Tibial nerve (tissue), 4 donors: Measurements from ENCODE around the gene GPR183. TPM values are rescaled to one million over a fixed set of nuclear protein-coding genes. Genes with fewer than 3 reads are reported as not detected.

ENCODE experiments used
- DNase-seq, 2 donors: peaks; one replicate each; pipeline ENCODE4 v3.0.0-alpha.2; 2019; ENCODE audit warnings: low spot score in 2 of 2
- H3K27ac ChIP-seq, 4 donors: fragments of 200-600 bp; sonication (generic) in 3 of 4; one replicate each; pipeline ENCODE4 v1.5.1; 2017 to 2019; ENCODE audit warnings: mild to moderate bottlenecking in 1 of 4
- H3K27me3 ChIP-seq, 2 donors: fragments of 200-600 bp; sonication (generic) in 1 of 2; one replicate each; pipeline versions ENCODE4 v1.5.1 to v1.6.0; 2017 to 2019
- H3K36me3 ChIP-seq, 3 donors: fragments of 200-600 bp; sonication (generic); one replicate each; pipeline ENCODE4 v1.5.1; 2018 to 2019
- H3K4me1 ChIP-seq, 4 donors: fragments of 200-600 bp; sonication (generic) in 3 of 4; one replicate each; pipeline ENCODE4 v1.5.1; 2017 to 2019
- H3K4me3 ChIP-seq, 4 donors: fragments of 200-600 bp; sonication (generic) in 3 of 4; one replicate each; pipeline ENCODE4 v1.5.1; 2017 to 2019; ENCODE audit warnings: mild to moderate bottlenecking in 1 of 4, moderate library complexity in 1 of 4
- H3K9me3 ChIP-seq, 4 donors: fragments of 200-600 bp; sonication (generic) in 3 of 4; one replicate each; pipeline ENCODE4 v1.5.1; 2017 to 2019
- CTCF ChIP-seq, 5 experiments: fragments of 200-600 bp in 3 of 5; fragments of 450-650 bp in 2 of 5; sonication (generic) in 3 of 5; IDR thresholded peaks; one replicate each; pipeline ENCODE4 v1.5.1; 2016 to 2019; ENCODE audit warnings: antibody characterized with exemption in 5 of 5, mild to moderate bottlenecking in 3 of 5, moderate library complexity in 2 of 5
- EP300 ChIP-seq, 2 donors: sonication (generic); formaldehyde crosslinking; IDR thresholded peaks; one replicate each; pipeline ENCODE4 v1.6.1; 2017; ENCODE audit warnings: antibody characterized with exemption in 2 of 2, mild to moderate bottlenecking in 1 of 2
- POLR2A ChIP-seq, 2 donors: fragments of 450-650 bp; IDR thresholded peaks; one replicate each; pipeline ENCODE4 v1.6.1; 2017; ENCODE audit warnings: antibody characterized with exemption in 2 of 2, mild to moderate bottlenecking in 2 of 2, moderate library complexity in 2 of 2
- WGBS, 2 donors: methylation state at CpG; one replicate each; pipeline ENCODE4 v1.1.5; 2018; 5-methylcytosine and 5-hydroxymethylcytosine counted together
- total RNA-seq, 4 donors: library from RNA; depleted of rRNA; stranded (reverse); fragments of >200 nt; gene quantifications; one replicate each; pipeline ENCODE4 v1.1.0, GENCODE V29; 2016

Gene GPR183
- total RNA-seq, 4 donors from 2014 or later = 6.3 to 20.4 (median 13.1) TPM

GRCh38 chr13:99350191-99350590 lies 43.0 kb upstream of the GPR183 start:
- TF ChIP-seq CTCF (IDR thresholded peaks at IDR 0.05) (no peak), POLR2A (IDR thresholded peaks at IDR 0.05) (no peak), EP300 (IDR thresholded peaks at IDR 0.05) (no peak)

GRCh38 chr13:99347911-99348451 lies 40.8 kb upstream of the GPR183 start:
- Histone ChIP-seq H3K4me3 (no peak overlapping the region), H3K4me1 (no peaks in the 10 kb centered on the region), H3K27ac (no peak overlapping the region), H3K27me3 (no peaks in the 10 kb centered on the region), H3K36me3 (peaks cover 0 to 62% (median 0%) of the 10 kb centered on the region in 3 donors), H3K9me3 (no peaks in the 10 kb centered on the region)
- DNase-seq = no peak
- 88 to 91% methylated on average over 8 of the region's 8 CpGs for WGBS, 2 donors
- TF ChIP-seq CTCF (IDR thresholded peaks at IDR 0.05) (no peak), POLR2A (IDR thresholded peaks at IDR 0.05) (no peak), EP300 (IDR thresholded peaks at IDR 0.05) (no peak)

More at GRCh38 chr13:99350191-99350590, 43.0 kb upstream of the GPR183 start:
- H3K4me1 ChIP-seq = peaks cover 0 to 6% (median 0%) of the 10 kb centered on the region in 4 donors
- H3K36me3 ChIP-seq = peaks cover 0 to 49% (median 0%) of the 10 kb centered on the region in 3 donors
- no peak overlapping the region for H3K4me3 ChIP-seq
- WGBS, 2 donors = 88 to 100% methylated on average over 2 of the region's 2 CpGs
- H3K27me3 ChIP-seq = no peaks in the 10 kb centered on the region
- H3K9me3 ChIP-seq = no peaks in the 10 kb centered on the region
- DNase-seq = no peak
- H3K27ac ChIP-seq = no peak overlapping the region

- Histone ChIP-seq H3K4me3 (no peak overlapping the region), H3K27me3 (no peaks in the 10 kb centered on the region), H3K27ac (no peak overlapping the region), H3K9me3 (no peaks in the 10 kb centered on the region), H3K4me1 (no peaks in the 10 kb centered on the region), H3K36me3 (peaks cover 0 to 68% (median 0%) of the 10 kb centered on the region in 3 donors)
- DNase-seq = no peak
- WGBS, 2 donors = 94 to 96% methylated on average over 6 of the region's 6 CpGs
- no peak for TF ChIP-seq EP300 (IDR thresholded peaks at IDR 0.05)
- TF ChIP-seq CTCF (IDR thresholded peaks at IDR 0.05) = no peak
- no peak for TF ChIP-seq POLR2A (IDR thresholded peaks at IDR 0.05)
Measured at GRCh38 chr13:99347335-99347878, 40.2 kb upstream of the GPR183 start.

- no peaks in the 10 kb centered on the region for H3K9me3 ChIP-seq
- no peak overlapping the region for H3K4me3 ChIP-seq
- H3K27ac ChIP-seq = no peak overlapping the region
- H3K36me3 ChIP-seq = peaks cover 0 to 77% (median 0%) of the 10 kb centered on the region in 3 donors
- H3K27me3 ChIP-seq = no peaks in the 10 kb centered on the region
- no peaks in the 10 kb centered on the region for H3K4me1 ChIP-seq
- DNase-seq = no peak
- TF ChIP-seq POLR2A (IDR thresholded peaks at IDR 0.05) (no peak), CTCF (IDR thresholded peaks at IDR 0.05) (no peak), EP300 (IDR thresholded peaks at IDR 0.05) (no peak)
- 84 to 85% methylated on average over 11 of the region's 11 CpGs for WGBS, 2 donors
Measured at GRCh38 chr13:99346335-99347042, 39.3 kb upstream of the GPR183 start.

GRCh38 chr13:99345345-99345744 lies 38.1 kb upstream of the GPR183 start:
- Histone ChIP-seq H3K4me1 (no peaks in the 10 kb centered on the region), H3K36me3 (peaks cover 0 to 88% (median 0%) of the 10 kb centered on the region in 3 donors), H3K27ac (no peak overlapping the region), H3K9me3 (no peaks in the 10 kb centered on the region), H3K27me3 (no peaks in the 10 kb centered on the region), H3K4me3 (no peak overlapping the region)
- TF ChIP-seq EP300 (IDR thresholded peaks at IDR 0.05) = no peak
- no peak for TF ChIP-seq POLR2A (IDR thresholded peaks at IDR 0.05)
- TF ChIP-seq CTCF (IDR thresholded peaks at IDR 0.05) = no peak
- no peak for DNase-seq
- 88 to 89% methylated on average over 5 of the region's 5 CpGs for WGBS, 2 donors
